Stimulated activated naive CD4-positive, alpha-beta T cell (primary cell): ENCODE measurements around the gene ASF1B.

Experiments
- DNase-seq, 6 experiments: peaks; one replicate each; lab custom pipeline; 2025; lab: John Stamatoyannopoulos, UW

ASF1B gene

DNA sequence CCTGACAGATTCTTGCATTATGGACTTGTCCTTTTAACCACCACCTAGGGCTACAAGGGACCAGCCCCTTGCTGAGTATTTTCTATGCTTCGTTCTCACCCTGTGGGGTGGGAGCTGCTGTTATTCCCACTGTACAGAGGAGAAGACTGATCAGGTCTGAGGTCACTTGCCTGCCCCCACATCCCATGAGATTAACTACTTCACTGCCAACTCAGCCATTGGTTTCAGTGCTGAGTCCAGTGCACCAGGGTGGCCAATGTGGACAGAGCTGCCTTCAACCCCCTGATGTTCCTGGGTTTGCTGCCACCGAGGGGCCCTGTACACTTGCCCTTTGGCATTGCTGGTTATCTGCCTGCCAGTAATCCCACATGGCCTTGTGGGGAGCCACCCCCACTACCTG lies 25.7 kb downstream of the ASF1B start:
- no peak for DNase-seq

DNA sequence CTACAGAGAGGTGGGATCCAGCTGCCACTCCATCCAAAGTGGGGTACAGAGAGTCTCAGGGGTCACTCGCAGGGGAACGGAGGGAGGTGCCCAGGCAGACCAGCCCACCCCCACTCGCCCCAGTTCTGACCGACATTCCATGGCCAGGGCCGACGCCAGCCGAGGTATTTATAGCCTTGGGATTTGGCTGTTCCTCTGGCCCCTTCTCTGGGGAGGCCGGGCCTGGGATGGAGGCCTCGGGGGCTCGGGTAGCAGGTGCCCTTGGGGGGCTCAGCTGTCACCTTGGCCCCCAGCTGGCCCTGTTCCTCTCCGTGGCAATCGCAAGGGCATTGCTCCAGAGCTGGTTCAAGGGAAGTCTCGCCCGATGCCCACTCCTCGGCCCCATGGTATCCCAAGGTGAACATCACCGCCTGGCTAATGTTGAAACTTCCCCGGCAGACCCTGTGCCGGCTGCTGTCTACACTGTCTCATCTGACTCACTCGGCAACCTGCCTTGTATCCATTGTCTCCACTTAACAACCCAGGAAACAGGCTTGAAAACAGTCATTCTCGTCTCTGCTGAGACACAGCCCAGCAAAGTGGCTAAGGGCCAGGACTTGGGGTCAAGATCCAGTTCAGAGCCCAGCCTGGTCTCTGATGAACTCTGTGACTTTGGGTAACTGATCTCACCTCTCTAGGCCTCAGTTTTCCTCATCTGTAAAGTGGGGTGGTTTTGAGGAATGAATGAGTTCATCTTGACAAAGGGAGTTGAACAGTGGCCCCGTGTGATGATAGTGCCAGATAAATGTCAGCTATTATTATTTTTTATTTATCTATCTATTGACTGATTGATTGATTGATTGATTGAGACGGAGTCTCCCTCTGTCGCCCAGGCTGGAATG lies 28.6 kb downstream of the ASF1B start:
- DNase-seq: no peak

DNA sequence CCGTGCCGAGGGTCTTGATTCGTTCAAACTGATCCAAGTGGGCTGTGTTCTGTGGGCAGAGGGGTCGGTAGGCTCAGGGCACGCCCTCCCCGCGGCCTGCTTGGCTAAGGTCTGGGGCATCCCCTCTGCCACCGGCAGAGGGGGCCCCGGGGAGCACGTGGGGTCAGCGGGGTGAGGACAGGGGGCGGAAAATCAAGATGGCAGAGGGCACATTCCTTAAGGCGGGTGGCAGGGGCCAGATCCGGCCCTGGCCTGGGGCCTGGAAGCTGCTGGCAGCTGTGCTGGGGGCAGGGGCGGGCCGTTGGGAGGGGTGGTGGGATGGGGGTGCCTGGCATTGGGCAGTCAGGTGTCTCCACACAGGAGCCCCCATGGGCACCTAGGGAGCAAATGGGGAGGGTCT lies 29.5 kb downstream of the ASF1B start:
- DNase-seq: no peak

DNA sequence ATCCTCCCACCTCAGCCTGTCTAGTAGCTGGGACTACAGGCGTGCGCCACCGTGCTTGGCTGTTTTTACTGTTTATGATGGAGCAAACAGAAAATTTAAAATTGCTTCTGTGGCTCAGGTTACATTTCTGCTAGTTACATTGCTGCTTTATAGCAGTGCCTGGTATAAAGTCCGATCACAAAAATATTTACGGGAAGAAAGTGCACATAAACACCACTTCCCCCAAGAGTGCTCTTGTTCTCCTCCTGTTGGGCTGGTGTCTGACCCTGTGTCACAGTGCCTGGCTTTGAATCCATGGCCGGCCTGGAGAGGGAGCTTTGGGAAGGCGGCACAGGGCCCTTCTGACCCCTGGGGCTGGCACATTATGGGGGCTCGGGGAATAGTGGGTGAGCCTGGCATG lies 30.7 kb downstream of the ASF1B start:
- DNase-seq: no peak

DNA sequence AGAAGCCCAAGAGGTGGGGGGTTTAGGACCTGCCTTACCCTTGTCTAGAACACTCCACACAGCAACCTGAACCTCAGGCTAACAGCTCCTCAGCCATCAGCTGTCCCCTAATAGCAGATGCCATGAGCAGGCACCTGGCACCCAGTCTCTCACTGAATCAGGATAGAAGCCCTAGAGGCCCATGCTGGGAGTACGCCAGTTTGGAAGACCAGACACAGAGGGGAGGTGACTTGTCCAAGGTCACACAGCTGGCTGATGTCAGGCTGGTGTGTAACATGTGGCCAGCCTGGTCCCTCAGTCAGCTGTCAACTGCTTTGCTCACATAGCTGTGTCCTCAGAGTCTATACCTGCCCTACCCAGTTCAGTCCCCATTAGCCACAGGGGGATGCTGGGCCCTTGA lies 33.1 kb downstream of the ASF1B start:
- no peak for DNase-seq

DNA sequence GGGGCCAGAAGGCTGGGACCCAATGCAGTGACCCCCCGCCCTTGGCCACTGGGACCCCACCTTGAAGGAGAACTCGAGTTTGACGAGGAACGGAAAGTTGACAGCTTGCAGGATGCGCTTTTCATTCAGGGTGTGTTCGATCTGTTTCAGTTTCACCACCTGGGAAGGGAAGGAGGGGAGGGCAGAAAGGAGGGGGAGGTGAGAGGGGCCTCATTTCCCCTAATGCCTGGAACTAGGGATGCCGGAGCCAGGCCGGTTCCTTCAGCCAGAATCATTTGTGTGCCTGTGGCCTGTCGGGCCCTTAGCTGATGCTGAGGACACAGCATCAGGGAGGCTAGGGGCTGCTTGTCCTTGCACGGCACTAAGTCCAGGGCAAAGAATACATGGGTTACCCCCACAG lies 33.6 kb downstream of the ASF1B start:
- no peak for DNase-seq

DNA sequence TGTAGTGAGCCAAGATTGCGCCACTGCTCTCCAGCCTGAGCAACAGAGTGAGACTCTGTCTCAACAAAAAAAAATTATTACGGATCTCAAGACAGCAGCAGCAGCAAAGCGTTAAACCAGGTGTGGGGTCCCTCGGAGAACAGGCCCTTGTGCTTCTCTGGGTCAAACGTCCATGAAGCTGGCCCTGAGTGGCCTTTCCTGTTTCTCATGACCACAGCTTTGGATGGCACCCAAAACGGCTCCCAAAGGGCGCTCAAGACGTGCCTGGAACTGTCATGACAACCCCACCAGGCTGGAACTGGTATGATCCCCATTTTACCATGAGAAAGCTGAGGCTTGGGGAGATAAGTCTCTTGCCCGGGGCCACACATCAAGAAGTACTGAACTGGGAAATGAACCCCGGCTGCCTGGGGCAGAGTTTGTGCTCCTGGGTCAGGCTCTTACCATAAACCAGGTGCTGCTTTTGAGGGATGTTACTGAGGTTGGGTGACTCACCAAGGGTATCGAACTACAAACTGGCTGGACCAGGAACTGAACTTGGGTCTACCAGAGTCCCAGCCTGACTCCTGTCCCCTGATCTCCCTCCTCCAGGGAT lies 34.2 kb downstream of the ASF1B start:
- DNase-seq: no peak

DNA sequence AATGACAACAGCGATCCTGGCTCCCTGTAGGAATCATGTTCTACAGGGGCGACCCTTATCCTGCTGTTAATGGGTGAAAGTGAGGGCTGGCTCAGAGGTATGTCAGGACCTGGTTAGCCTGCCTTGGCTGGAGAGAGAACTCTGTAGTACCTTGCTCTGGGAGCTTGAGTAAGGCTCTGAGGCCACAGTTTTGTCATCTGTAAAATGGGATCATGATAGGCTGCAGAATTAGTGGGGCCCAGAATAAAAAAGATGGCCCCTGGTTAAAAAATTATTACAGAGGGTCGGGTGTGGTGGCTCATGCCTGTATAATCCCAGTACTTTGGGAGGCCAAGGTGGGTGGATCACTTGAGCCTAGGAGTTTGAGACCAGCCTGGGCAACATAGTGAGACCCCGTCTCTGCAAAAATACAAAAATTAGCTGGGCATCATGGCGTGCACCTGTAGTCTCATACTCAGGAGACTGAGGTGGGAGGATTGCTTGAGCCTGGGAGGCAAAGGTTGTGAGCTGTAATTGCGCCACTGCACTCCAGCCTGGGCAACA lies 35.3 kb downstream of the ASF1B start:
- DNase-seq: no peak

DNA sequence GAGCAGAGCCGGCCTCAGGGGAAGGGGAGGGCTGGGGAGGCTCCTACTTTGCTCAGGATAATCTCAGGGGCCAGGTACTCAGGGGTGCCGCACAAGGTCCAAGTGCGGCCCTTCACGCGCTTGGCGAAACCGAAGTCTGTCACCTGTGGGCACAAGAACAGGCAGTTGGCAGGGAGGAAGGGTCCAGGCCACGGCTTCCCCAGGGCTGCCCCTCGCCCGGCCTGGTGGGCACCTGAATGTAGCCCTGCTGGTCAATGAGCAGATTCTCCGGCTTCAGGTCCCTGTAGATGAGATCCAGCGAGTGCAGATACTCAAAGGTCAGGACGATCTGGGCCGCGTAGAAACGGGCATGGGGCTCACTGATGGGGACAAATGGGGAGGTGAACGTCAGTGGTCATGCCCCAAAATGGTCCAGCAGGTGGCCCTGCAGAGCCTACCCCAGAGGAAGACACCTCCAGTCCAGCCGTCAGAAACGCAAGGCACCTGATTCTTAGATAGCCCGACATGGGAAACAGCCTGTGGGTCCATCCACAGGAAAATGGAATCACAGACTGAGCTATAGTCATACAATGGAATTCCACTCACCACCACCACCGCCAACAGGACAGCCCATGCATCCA lies 38.7 kb downstream of the ASF1B start:
- DNase-seq: no peak

DNA sequence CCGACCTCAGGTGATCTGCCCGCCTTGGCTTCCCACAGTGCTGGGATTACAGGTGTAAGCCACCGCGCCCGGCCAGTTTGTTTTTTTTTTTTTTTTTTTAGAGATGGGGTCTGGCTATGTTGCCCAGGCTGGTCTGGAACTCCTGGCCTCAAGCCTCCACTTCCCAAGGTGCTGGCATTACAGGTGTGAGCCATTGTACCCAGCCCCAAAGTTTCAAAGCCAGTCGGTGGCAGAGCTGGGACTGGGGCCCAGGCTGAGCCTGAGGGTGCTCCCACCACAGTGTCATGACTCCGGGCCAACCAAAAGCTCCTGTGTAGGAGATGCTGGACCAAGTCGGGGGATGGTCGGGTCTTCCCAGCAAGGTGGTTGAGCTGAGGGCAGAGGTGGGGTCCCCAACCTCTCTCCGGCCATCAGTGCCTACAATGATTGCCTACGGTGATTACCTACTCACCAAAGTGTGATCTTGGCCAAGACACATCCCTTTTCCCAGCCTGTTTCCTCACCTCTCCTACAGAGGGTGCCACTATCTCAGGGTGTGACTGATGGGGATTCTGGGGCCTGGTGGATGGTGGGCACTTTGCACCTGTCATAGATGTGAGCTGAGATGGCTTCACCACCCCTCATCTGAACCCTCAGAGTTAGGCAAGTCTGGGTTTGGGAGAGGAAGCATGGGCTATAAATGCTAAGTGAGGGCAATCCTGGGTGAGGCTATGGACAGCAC lies 40.0 kb downstream of the ASF1B start:
- no peak for DNase-seq

DNA sequence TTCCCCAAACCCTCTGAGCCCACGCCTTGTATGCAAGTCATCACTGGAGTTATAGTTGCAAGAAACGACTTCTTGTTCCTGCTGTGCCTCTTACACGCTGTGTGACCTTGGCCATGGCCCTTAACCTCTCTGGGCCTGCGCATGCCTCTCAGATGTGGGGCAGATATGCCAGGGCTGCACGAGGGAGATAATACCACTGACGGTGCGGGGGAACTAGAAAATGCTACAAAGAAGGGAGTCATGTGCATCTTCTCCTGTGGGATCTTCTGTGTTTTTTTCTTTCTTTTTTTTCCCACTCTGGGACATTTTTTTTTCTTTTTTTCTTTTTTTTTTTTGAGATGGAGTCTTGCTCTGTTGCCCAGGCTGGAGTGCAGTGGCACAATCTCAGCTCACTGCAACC lies 41.5 kb downstream of the ASF1B start:
- DNase-seq: no peak

DNA sequence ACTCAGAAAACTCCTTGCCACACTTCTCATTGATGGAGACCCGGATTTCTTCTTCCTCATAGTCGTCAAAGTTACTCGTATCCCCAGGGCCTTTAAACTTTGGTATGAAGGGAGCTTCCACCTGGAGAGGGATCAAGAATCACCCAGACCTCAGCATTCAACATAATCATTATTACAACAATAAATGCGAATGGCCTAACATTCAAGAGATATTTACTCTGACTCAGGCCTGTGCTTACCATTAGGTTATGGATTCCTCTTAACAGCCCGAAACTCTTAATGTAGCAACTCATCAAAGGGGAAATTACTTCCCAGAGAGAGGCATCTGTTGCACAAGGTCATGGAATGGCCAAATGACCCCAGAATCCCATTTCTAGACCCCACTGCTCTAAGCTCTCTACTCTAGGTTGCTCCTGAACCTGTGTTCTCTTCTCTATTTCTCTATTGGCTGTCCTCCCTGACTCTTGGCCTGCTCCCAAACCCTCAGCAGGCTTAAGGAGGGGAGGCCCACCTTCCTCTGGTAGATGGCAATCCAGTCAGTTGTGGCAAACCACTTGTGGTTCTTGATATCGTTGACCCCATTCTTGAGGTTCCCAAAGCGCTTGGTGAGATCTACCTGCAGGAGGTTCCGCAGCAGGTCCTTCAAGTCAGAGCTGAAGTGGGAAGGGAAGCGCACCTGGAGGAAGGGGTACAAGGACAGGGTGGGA lies 43.1 kb downstream of the ASF1B start:
- no peak for DNase-seq

DNA sequence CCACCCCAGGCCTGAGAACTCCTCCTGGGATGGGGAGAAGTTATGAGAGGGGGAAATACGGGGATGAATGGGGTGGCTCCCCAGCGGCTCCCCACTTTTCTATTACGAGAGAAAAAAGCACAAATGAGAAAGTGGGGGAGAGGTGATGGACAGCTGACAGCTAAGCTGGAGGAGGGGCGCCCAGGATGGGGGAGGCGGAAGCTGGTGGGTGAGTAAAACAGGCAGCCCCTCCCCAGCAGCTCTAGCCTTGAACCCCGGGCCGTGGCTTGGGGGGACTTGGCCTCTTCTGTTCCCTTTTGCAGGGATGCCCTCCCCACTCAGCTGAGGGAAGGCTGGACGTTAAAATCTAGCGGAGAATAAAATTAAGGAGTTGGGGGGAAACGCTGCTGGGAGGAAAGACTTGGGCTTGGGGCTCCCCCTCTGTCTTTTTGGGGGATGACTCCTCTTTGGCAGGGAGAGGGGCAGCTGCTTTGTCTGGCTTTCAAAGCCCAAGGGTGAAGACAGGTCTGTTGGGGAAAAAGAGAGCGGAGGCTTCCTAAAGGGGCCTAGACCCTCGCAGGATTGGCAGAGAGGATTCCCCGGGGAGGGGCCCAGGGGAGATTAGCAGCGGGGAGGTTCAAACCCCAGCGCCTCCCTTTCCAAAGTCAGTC lies 44.5 kb downstream of the ASF1B start:
- peak in 2 of 6 experiments; percentile 34 to 59 for DNase-seq

DNA sequence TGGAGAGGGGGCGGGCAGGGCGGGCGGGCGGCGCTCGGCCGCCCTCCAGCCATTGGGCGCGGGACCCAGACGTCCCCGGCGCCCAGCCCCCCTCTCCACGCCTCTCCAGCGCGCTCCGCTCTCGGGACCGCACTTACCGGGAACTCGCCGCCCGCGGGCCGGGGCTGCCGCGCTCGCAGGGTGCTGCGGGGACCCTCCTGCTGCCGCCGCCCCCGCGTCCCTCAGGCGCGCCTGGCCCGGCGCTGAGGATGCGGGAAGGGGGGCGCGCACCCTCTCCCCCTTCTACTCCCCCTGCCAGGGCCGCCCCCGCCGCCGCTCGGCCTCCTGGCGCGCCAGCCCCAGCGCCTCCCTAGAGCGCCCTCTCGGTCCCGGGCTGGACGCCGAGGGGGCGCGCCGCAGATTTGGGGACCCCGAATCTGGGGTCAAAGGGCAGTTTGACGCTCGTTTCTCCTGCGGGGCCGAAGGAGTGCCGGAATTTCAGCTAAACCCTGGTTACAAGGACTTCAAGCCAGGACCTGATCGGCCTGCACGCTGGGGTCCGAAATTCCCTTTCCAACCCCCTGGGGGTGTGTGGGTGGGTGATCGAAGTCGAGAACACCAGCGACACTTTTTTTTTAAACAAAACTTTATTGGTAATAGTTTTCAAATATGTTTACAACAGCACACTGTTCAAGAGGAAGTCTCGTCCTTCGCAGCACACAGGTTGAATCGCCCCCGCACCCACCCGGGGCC lies 45.1 kb downstream of the ASF1B start:
- DNase-seq: peak; percentile 51 to 91 (median 78)

DNA sequence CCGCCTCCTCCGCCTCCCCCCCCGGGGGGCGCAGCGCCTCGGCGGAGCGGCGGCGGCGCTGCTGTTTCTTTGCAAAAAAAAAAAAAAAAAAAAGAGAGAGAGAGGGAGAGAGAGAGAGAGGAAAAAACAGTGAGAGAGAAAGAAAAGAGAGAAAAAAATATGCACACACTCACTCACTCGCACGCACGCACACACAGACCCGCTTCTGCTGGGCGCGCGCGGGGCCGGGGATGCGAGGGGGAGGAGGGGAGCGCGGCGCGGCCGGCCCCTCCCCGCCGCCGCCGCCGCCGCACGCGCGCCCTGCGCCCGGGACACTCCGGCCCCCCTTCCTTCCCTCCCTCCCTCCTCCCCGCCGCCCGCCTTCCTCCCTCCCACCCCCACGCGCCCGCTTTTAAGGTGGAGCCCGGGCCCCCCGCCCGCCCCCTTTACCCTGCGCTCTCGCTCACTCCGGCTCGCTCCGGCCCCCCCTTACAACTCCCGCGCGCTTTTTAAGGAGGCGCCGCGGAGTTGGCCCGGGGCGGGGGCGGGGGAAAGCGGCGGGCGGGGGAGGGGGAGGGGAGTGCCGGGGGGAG lies 45.8 kb downstream of the ASF1B start, which contains the start of gene SAMD1:
TSS of gene SAMD1 (minus strand) at position 243 of the 572 bp plus-strand sequence.
- DNase-seq: peak; percentile 77 to 91 (median 85)

DNA sequence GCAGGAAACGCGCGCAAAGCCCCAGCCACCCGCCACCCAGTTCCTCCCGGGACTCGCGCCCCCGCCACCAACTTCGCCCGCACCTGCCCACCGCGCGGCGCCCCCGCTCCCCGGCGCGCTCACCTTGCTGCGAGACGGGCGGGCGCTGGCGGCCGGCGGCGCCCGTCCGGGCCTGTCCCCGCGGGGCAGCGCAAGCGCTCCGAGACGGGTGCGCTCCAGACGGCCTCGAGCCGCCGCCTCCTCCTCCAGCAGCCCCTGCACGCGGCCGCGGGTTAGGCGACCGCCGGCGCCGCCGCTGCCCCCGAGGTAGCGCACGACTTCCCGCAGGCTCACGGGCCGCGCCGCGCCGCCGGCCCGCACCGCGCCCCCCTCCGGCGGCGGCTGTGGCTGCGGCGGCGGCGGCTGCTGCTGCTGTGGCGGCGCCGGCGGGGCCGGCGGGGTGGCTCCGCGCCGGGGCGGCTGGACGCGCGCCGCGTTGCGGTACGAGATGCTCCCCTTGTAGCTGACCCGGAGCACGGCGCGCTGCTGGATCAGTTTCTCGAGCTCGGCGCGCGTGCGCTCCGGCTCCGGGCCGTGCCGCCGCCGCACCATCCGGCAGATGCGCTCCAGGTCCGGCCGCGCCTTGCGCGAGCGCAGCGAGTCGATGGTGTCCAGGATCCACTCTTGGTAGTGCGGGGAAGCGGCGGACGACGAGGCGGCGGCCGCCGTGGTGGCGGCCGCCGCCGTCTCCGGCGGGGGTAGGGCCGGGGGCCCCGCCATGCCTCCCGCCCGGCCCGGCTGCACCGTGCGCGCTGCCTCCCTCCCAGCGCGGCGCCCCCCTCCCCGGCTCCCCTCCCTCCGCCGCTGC lies 46.5 kb downstream of the ASF1B start:
- DNase-seq: peak in 5 of 6 experiments; percentile 33 to 70 (median 55)

DNA sequence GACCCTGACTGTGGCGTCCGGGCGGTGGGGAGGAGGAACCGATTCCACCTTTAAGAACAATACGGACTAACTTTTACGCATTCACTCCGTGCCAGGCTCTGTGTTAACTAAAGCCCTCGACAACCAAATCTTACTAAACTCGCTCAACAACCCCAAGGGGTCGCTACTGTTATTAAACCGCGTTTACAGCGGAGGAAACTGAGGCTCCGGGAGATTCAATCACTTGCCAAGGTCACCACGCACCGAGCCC lies 47.1 kb downstream of the ASF1B start:
- DNase-seq: peak in 2 of 6 experiments; percentile 35 to 42

DNA sequence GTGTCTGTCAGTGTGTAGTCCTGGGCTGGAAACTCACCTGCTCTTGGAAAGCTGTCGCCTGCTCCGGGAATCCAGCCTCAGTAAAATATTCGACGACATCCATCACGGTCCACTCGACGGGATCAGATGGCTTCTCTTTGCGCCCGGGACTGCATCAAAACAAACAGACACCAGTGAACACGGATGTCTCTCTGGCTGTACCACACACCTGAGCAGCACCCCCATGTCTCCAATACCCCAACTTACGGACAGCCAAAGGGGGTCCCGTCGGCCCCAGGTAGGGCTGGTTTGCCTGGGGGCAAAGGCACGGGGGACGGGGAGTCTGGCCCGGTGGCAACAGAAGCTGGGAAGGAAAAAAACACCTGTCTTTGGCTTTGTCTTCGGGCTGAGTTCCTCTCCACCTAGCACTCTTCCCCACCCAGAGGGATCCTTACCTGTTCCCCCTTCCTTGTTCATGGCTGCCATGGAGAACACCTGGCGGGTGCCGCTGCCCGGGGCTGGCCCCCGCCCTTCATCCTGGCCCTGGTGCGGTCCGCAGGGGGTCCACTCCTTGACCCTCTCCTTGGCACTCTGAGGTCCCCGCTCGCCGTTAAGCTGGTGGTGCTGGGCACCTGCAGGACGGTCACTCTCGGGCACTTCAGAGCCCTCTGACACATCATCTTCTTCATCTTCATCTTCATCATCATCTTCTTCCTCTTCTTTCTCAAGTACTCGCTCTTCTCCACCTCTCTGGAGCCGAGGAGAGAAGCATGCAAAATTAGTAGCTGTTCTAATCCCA lies 47.6 kb downstream of the ASF1B start:
- DNase-seq: no peak
